ENCODE results near the gene MAGI2.
"Not testable (repeated sequence)": the region's sequence is repeated elsewhere in the genome, so short reads cannot be mapped to it uniquely, and the experiment has no call there.

Gene MAGI2

DNA sequence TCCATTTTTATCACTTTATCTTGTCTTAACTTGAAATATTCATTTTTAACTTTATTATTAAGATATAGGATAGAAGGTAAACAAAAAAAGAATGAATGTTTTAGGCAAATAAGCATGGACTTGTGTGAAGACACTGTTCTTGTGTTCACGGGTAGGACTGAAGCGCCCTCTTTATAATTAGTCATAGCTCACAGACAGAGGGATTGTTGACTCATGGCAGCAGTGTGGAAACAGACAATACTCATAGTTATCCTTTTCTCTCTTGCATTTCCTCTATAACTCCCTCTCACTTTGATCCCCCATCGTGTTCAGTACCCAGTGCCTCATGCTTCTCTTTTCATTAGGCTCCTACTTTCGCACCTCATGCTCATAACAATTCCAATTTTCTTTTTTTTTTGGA lies 923.1 kb downstream of the MAGI2 start:
- Histone ChIP-seq H2AFZ (ENCODE audit: low read depth, low read length) (no peak overlapping the region), H3K4me1 (ENCODE audit: insufficient read depth, low read length) (peaks cover 3% of the 10 kb centered on the region), H3K27me3 (ENCODE audit: insufficient read depth, low read length) (no peaks in the 10 kb centered on the region), H3K4me3 (ENCODE audit: low read length) (no peak overlapping the region), H3K9me3 (ENCODE audit: low read length) (no peaks in the 10 kb centered on the region), H3K36me3 (ENCODE audit: insufficient read depth, low read length) (no peaks in the 10 kb centered on the region)

- no peaks in the 10 kb centered on the region for H3K36me3 ChIP-seq (ENCODE audit: insufficient read depth, low read length)
- no peaks in the 10 kb centered on the region for H3K9me3 ChIP-seq (ENCODE audit: low read length)
- no peak overlapping the region for H2AFZ ChIP-seq (ENCODE audit: low read depth, low read length)
- peaks cover 3% of the 10 kb centered on the region for H3K4me1 ChIP-seq (ENCODE audit: insufficient read depth, low read length)
- H3K4me3 ChIP-seq (ENCODE audit: low read length) = no peak overlapping the region
- no peaks in the 10 kb centered on the region for H3K27me3 ChIP-seq (ENCODE audit: insufficient read depth, low read length)
Observed at GRCh38 chr7:78529392-78529791, 924.1 kb downstream of the MAGI2 start.

DNA sequence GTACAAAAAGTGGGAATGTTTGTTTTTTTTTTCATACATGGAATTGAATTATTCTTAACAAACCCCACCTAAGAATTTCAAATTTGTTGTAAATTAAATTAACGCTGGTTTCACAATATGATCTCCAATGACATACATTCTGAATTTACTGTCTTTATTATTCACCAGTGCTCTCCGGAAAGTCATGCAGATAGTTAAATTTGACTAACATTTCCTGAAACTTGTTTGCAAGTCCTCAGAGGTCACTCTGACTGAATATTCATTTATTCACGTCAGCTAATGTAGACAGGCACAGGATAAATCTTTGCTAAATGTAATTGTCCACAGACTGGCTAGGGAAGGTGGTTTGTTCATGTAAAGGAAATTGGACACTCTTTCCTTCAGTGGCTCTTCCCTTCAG lies 924.5 kb downstream of the MAGI2 start:
- no peak overlapping the region for H2AFZ ChIP-seq (ENCODE audit: low read depth, low read length)
- H3K36me3 ChIP-seq (ENCODE audit: insufficient read depth, low read length) = no peaks in the 10 kb centered on the region
- H3K4me1 ChIP-seq (ENCODE audit: insufficient read depth, low read length) = peaks cover 3% of the 10 kb centered on the region
- H3K4me3 ChIP-seq (ENCODE audit: low read length) = no peak overlapping the region
- no peaks in the 10 kb centered on the region for H3K27me3 ChIP-seq (ENCODE audit: insufficient read depth, low read length)
- H3K9me3 ChIP-seq (ENCODE audit: low read length) = no peaks in the 10 kb centered on the region

GRCh38 chr7:78523930-78524329 lies 929.5 kb downstream of the MAGI2 start:
- Histone ChIP-seq H3K27me3 (ENCODE audit: insufficient read depth, low read length) (no peaks in the 10 kb centered on the region), H3K4me1 (ENCODE audit: insufficient read depth, low read length) (no peaks in the 10 kb centered on the region), H3K9me3 (ENCODE audit: low read length) (no peaks in the 10 kb centered on the region), H3K36me3 (ENCODE audit: insufficient read depth, low read length) (no peaks in the 10 kb centered on the region), H3K4me3 (ENCODE audit: low read length) (no peak overlapping the region), H2AFZ (ENCODE audit: low read depth, low read length) (no peak overlapping the region)

GRCh38 chr7:78521961-78522360 lies 931.5 kb downstream of the MAGI2 start:
- Histone ChIP-seq H3K9me3 (ENCODE audit: low read length) (no peaks in the 10 kb centered on the region), H3K27me3 (ENCODE audit: insufficient read depth, low read length) (no peaks in the 10 kb centered on the region), H3K4me3 (ENCODE audit: low read length) (no peak overlapping the region), H3K4me1 (ENCODE audit: insufficient read depth, low read length) (no peaks in the 10 kb centered on the region), H3K36me3 (ENCODE audit: insufficient read depth, low read length) (no peaks in the 10 kb centered on the region), H2AFZ (ENCODE audit: low read depth, low read length) (no peak overlapping the region)

- peaks cover 5% of the 10 kb centered on the region for H3K4me1 ChIP-seq (ENCODE audit: insufficient read depth, low read length)
- no peaks in the 10 kb centered on the region for H3K36me3 ChIP-seq (ENCODE audit: insufficient read depth, low read length)
- H3K4me3 ChIP-seq (ENCODE audit: low read length) = no peak overlapping the region
- no peaks in the 10 kb centered on the region for H3K27me3 ChIP-seq (ENCODE audit: insufficient read depth, low read length)
- no peak overlapping the region for H2AFZ ChIP-seq (ENCODE audit: low read depth, low read length)
- no peaks in the 10 kb centered on the region for H3K9me3 ChIP-seq (ENCODE audit: low read length)
Observed at GRCh38 chr7:78516450-78516849, 937.0 kb downstream of the MAGI2 start.

DNA sequence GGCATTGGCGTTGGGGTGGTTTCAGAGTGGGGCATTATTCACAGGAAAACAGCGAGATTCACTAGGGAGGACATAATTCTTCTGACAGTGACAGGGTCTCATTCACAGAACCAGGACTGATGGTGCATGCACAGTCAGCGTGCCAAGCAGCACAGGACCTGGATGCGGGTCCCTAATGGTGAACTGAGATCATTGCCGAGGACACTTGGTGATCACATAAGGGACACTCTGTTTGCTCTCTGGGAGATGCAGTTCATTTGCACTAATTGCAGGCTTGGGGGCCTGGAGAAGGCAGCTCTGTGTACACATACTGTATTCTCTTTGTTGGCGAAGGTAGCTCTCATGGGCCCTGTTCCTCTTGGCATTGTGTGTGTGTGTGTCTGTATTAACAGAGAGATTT lies 938.8 kb downstream of the MAGI2 start:
- H3K27me3 ChIP-seq (ENCODE audit: insufficient read depth, low read length) = no peaks in the 10 kb centered on the region
- no peaks in the 10 kb centered on the region for H3K36me3 ChIP-seq (ENCODE audit: insufficient read depth, low read length)
- H3K4me3 ChIP-seq (ENCODE audit: low read length) = no peak overlapping the region
- peaks cover 5% of the 10 kb centered on the region for H3K4me1 ChIP-seq (ENCODE audit: insufficient read depth, low read length)
- H3K9me3 ChIP-seq (ENCODE audit: low read length) = no peaks in the 10 kb centered on the region
- no peak overlapping the region for H2AFZ ChIP-seq (ENCODE audit: low read depth, low read length)

- peaks cover 5% of the 10 kb centered on the region for H3K4me1 ChIP-seq (ENCODE audit: insufficient read depth, low read length)
- H2AFZ ChIP-seq (ENCODE audit: low read depth, low read length) = no peak overlapping the region
- no peak overlapping the region for H3K4me3 ChIP-seq (ENCODE audit: low read length)
- H3K27me3 ChIP-seq (ENCODE audit: insufficient read depth, low read length) = no peaks in the 10 kb centered on the region
- no peaks in the 10 kb centered on the region for H3K9me3 ChIP-seq (ENCODE audit: low read length)
- no peaks in the 10 kb centered on the region for H3K36me3 ChIP-seq (ENCODE audit: insufficient read depth, low read length)
Observed at GRCh38 chr7:78510580-78511188, 942.8 kb downstream of the MAGI2 start.

- H2AFZ ChIP-seq (ENCODE audit: low read depth, low read length); H3K4me3 ChIP-seq (ENCODE audit: low read length); H3K27me3 ChIP-seq (ENCODE audit: insufficient read depth, low read length); H3K36me3 ChIP-seq (ENCODE audit: insufficient read depth, low read length); H3K4me1 ChIP-seq (ENCODE audit: insufficient read depth, low read length); H3K9me3 ChIP-seq (ENCODE audit: low read length): not testable (repeated sequence)
Observed at GRCh38 chr7:78503301-78503700, 950.2 kb downstream of the MAGI2 start.

DNA sequence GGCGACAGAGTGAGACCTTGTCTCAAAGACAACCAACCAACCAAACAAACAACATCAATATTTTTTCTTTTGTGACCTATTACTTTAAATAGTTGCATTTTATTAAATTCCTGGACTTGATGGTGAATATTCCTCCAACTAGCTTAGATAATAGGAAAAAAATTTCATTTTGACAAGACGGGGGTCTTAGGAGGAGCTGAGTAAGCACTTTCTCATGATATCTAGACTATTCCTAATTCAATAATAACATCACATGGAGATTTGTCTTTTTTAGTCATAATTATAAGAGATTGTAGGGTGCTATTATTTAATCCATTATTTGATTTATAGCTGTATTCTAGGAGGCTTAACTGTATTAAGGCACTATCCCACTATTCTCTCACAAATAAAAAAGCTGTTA lies 952.4 kb downstream of the MAGI2 start:
- no peak overlapping the region for H3K4me3 ChIP-seq (ENCODE audit: low read length)

DNA sequence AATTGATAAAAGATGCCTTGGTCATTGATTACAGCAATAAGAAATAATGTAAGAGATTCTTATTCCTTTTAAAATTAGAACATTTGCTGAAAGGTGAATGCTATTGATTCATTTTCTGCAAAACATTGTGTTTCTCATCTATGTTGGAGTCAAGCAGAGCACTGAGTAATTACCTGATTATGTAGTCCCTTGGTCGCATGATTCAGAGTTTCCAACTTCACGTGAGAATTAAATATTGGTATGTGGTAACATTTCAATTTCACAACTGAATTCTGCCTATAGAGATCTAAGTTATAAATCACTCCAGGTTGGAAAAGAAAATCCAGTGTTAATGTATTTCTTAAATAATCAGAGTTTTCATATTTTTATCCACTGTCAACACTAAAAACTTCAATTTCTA lies 953.5 kb downstream of the MAGI2 start:
- no peaks in the 10 kb centered on the region for H3K36me3 ChIP-seq (ENCODE audit: insufficient read depth, low read length)
- no peaks in the 10 kb centered on the region for H3K27me3 ChIP-seq (ENCODE audit: insufficient read depth, low read length)
- no peak overlapping the region for H3K4me3 ChIP-seq (ENCODE audit: low read length)
- no peak overlapping the region for H2AFZ ChIP-seq (ENCODE audit: low read depth, low read length)
- no peaks in the 10 kb centered on the region for H3K4me1 ChIP-seq (ENCODE audit: insufficient read depth, low read length)
- no peaks in the 10 kb centered on the region for H3K9me3 ChIP-seq (ENCODE audit: low read length)

More for the DNA sequence above, 952.4 kb downstream of the MAGI2 start:
- Histone ChIP-seq H3K27me3 (ENCODE audit: insufficient read depth, low read length) (no peaks in the 10 kb centered on the region), H2AFZ (ENCODE audit: low read depth, low read length) (no peak overlapping the region), H3K9me3 (ENCODE audit: low read length) (no peaks in the 10 kb centered on the region), H3K36me3 (ENCODE audit: insufficient read depth, low read length) (no peaks in the 10 kb centered on the region), H3K4me1 (ENCODE audit: insufficient read depth, low read length) (no peaks in the 10 kb centered on the region)

- Histone ChIP-seq H2AFZ (ENCODE audit: low read depth, low read length) (no peak overlapping the region), H3K4me1 (ENCODE audit: insufficient read depth, low read length) (no peaks in the 10 kb centered on the region), H3K9me3 (ENCODE audit: low read length) (no peaks in the 10 kb centered on the region)
Observed at GRCh38 chr7:78499283-78499682, 954.2 kb downstream of the MAGI2 start.

GRCh38 chr7:78497728-78498427 lies 955.6 kb downstream of the MAGI2 start:
- Histone ChIP-seq H3K4me1 (ENCODE audit: insufficient read depth, low read length) (peaks cover 5% of the 10 kb centered on the region), H3K36me3 (ENCODE audit: insufficient read depth, low read length) (no peaks in the 10 kb centered on the region), H3K4me3 (ENCODE audit: low read length) (no peak overlapping the region), H2AFZ (ENCODE audit: low read depth, low read length) (no peak overlapping the region), H3K27me3 (ENCODE audit: insufficient read depth, low read length) (no peaks in the 10 kb centered on the region), H3K9me3 (ENCODE audit: low read length) (no peaks in the 10 kb centered on the region)

More at GRCh38 chr7:78499283-78499682, 954.2 kb downstream of the MAGI2 start:
- Histone ChIP-seq H3K27me3 (ENCODE audit: insufficient read depth, low read length) (no peaks in the 10 kb centered on the region), H3K4me3 (ENCODE audit: low read length) (no peak overlapping the region), H3K36me3 (ENCODE audit: insufficient read depth, low read length) (no peaks in the 10 kb centered on the region)
